ENCODE measurements around the gene BMPER.

DNA sequence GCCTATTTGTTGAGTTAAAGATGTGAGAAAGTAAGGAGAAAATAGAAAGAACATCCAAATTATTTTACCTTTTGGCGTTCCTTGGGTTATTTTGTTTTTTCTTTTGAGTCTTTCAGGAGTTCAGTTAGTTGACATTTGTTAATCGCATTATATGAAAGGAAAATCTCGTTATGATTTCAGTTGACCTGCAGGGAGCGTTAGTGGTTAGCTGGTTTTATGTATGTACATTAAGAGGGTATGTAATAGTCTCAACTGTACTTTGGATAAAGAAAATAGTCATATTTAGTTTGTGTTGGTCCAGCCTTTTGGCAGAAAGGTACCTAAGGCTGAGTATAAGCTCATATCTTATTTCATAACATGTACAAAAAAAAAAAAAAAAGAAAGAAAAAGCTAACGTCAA is 4.0 kb downstream of the BMPER start:
- TF ChIP-seq, protein P1, sequence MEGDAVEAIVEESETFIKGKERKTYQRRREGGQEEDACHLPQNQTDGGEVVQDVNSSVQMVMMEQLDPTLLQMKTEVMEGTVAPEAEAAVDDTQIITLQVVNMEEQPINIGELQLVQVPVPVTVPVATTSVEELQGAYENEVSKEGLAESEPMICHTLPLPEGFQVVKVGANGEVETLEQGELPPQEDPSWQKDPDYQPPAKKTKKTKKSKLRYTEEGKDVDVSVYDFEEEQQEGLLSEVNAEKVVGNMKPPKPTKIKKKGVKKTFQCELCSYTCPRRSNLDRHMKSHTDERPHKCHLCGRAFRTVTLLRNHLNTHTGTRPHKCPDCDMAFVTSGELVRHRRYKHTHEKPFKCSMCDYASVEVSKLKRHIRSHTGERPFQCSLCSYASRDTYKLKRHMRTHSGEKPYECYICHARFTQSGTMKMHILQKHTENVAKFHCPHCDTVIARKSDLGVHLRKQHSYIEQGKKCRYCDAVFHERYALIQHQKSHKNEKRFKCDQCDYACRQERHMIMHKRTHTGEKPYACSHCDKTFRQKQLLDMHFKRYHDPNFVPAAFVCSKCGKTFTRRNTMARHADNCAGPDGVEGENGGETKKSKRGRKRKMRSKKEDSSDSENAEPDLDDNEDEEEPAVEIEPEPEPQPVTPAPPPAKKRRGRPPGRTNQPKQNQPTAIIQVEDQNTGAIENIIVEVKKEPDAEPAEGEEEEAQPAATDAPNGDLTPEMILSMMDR (IDR thresholded peaks at IDR 0.05), result no peak
- no peak for TF ChIP-seq POLR2A (IDR thresholded peaks at IDR 0.05)

Measured in lower leg skin (tissue), 3 donors.